22Rv1 (cell line): ENCODE results near the gene OTUB1.

Source experiments
- ZFX ChIP-seq: fragments of 450-650 bp; IDR thresholded peaks from 2 replicates; pipeline ENCODE4 v1.6.1; 2017; ENCODE audit warnings: antibody characterized with exemption, borderline replicate concordance
- TF ChIP-seq, protein P1 (sequence below): fragments of 450-650 bp; IDR thresholded peaks from 2 replicates; pipeline ENCODE4 v1.5.1; 2017; ENCODE audit warnings: mild to moderate bottlenecking

DNA sequence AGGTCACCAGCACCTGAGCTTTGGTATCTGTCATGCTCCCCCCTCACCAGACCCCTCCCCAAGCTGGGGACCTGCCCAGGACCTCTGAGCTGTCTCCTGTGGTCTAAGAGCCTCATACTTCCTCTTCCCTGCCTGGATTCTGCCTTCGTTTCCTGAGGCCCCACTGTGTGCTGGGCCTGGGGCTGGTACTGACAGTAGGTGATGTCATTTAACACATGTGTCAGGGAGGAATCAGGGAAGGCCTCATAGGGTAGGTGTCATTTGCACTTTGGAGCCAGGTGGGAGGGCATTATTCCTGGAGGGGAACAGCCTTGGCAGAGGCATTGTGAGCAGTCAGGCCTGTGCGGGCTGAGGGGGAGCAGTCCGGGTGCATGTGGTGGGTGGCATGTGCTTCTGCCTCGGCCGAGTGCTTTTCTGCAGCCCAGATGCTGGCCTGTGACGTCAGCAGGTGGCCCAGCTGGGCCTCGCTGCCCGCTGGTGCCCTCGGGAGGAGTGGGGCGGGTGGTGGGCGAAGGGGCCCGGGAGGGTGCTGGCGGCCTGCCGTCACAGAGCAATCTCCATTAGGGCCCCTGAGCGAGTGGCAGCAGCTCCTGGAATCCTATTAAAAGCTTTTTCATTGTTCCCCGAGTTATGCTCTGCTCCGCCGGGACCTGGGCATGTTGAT lies 58.6 kb downstream of the OTUB1 start:
- TF ChIP-seq, protein P1, sequence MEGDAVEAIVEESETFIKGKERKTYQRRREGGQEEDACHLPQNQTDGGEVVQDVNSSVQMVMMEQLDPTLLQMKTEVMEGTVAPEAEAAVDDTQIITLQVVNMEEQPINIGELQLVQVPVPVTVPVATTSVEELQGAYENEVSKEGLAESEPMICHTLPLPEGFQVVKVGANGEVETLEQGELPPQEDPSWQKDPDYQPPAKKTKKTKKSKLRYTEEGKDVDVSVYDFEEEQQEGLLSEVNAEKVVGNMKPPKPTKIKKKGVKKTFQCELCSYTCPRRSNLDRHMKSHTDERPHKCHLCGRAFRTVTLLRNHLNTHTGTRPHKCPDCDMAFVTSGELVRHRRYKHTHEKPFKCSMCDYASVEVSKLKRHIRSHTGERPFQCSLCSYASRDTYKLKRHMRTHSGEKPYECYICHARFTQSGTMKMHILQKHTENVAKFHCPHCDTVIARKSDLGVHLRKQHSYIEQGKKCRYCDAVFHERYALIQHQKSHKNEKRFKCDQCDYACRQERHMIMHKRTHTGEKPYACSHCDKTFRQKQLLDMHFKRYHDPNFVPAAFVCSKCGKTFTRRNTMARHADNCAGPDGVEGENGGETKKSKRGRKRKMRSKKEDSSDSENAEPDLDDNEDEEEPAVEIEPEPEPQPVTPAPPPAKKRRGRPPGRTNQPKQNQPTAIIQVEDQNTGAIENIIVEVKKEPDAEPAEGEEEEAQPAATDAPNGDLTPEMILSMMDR, result no peak
- TF ChIP-seq ZFX, result no peak
